HG02798 (cell line): ENCODE measurements around the gene DEPP1.
A peak's percentile ranks its signal among the peaks of the same experiment; 100 is the strongest.

Experiments used
- ATAC-seq: cut with Tn5 transposase; IDR thresholded peaks from one replicate; pipeline ENCODE4 v1.9.1; 2021; ENCODE audit warnings: mild to moderate bottlenecking; ENCODE audit not compliant: unreplicated experiment, poor library complexity

DEPP1 gene

GRCh38 chr10:44956717-44957706, 21.6 kb downstream of the DEPP1 start:
- no peak for ATAC-seq

- ATAC-seq: no peak
Measured at GRCh38 chr10:44956226-44956625, 22.4 kb downstream of the DEPP1 start.

- ATAC-seq: no peak
Measured at GRCh38 chr10:44955413-44956070, 23.1 kb downstream of the DEPP1 start.

- no peak for ATAC-seq
Measured at GRCh38 chr10:44954962-44955361, 23.6 kb downstream of the DEPP1 start.

- no peak for ATAC-seq
Measured at GRCh38 chr10:44954042-44954441, 24.6 kb downstream of the DEPP1 start.

- ATAC-seq: no peak
Measured at GRCh38 chr10:44952779-44953231, 25.8 kb downstream of the DEPP1 start.

GRCh38 chr10:44951576-44952226, 26.9 kb downstream of the DEPP1 start:
- no peak for ATAC-seq

- ATAC-seq: no peak
Measured at GRCh38 chr10:44950326-44951225, 28.0 kb downstream of the DEPP1 start.

- no peak for ATAC-seq
Measured at GRCh38 chr10:44949915-44950314, 28.7 kb downstream of the DEPP1 start.

GRCh38 chr10:44949127-44949802, 29.3 kb downstream of the DEPP1 start:
- no peak for ATAC-seq

- ATAC-seq: no peak
Measured at GRCh38 chr10:44948642-44949041, 30.0 kb downstream of the DEPP1 start.

- ATAC-seq: peak; percentile 65
Measured at GRCh38 chr10:44947371-44948152, 31.0 kb downstream of the DEPP1 start.

- ATAC-seq: peak; percentile 68
Measured at GRCh38 chr10:44946205-44946604, 32.4 kb downstream of the DEPP1 start.

GRCh38 chr10:44944354-44944753, 34.3 kb downstream of the DEPP1 start:
- ATAC-seq: no peak

- no peak for ATAC-seq
Measured at GRCh38 chr10:44939691-44940401, 38.8 kb downstream of the DEPP1 start.

- no peak for ATAC-seq
Measured at GRCh38 chr10:44938956-44939355, 39.7 kb downstream of the DEPP1 start.

- ATAC-seq: no peak
Measured at GRCh38 chr10:44937196-44938005, 41.2 kb downstream of the DEPP1 start.
